HK-2 (cell line): ENCODE results near the gene GRAMD2A.

Experiments
- DNase-seq: peaks from one replicate; pipeline ENCODE4 v3.0.0-alpha.2; 2018; ENCODE audit not compliant: unreplicated experiment

GRAMD2A gene

DNA sequence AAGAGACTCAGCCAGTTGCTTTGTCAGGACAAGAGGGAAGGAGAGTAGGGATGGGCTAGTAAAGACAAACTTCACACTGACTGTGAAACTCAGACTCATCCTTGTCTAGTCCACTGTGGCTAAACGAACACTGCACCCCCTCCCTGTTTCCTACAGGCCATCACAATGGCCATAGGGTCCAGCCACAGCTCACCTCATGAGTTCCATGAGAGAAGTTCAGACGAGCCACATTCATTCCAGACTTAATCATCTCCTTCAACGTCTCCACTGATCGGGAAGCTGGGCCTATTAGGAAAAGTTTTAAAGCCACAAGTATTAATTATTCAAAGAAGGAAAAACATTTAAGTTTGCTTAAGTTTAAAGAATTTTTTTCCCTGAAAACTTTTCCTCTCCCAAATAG lies 19.6 kb upstream of the GRAMD2A start:
- no peak for DNase-seq

DNA sequence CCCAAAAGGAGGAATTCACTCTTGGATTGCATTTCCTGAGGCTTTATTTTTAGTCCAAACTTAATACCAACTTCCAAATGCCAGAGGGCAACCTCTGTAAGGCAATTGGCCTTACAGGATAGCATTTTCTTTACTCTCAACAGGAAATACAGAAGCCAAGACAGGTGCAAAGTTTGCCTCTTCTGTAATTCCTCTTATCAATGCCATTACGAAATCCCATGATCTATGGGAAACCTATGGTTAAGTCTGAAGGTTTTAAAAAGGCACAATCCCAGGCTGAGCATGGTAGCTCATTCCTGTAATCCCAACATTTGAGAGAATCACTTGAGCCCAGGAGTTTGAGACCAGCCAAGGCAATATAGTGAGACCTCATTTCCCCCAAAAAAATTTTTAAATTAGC lies 18.5 kb upstream of the GRAMD2A start:
- DNase-seq = no peak

DNA sequence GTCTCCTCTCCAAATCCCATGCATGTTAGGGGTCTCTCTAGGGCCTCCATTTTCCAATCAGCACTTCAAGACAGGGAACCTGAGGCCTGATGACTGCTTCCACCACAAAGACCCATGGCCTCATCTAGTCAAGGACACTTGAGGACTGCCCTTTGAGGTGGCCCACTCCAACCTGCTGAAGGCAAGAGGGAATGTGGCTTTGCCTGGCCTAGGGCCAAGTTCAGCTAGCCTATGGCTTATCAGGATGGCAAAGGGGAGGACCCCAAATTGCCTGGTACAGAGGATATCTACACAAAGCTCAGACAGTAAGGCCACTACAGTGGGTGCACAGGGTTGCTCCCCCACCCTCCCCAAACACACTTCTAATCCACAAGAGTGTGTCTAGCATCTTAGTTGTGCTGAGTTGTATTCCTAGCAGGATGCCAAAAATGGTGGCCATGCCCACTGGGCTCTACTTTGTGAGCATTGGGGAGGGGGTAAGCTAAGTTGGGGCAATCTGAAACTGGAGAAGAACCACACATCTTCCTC lies 10.0 kb upstream of the GRAMD2A start:
- no peak for DNase-seq

DNA sequence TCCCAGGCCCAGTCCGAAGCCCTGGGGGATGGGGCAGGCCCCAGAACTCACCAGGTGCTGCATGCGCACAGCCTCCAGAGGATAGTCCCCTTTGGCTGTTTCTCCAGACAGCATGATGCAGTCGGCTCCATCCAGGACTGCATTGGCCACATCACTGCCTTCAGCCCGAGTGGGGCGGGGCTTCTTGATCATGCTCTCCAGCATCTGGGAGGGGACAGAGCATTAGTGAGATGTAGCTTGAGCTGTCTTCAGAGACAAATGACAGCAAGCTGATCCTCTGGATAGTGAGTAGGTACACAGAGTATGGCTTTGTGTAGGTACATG lies 9.1 kb upstream of the GRAMD2A start:
- no peak for DNase-seq

DNA sequence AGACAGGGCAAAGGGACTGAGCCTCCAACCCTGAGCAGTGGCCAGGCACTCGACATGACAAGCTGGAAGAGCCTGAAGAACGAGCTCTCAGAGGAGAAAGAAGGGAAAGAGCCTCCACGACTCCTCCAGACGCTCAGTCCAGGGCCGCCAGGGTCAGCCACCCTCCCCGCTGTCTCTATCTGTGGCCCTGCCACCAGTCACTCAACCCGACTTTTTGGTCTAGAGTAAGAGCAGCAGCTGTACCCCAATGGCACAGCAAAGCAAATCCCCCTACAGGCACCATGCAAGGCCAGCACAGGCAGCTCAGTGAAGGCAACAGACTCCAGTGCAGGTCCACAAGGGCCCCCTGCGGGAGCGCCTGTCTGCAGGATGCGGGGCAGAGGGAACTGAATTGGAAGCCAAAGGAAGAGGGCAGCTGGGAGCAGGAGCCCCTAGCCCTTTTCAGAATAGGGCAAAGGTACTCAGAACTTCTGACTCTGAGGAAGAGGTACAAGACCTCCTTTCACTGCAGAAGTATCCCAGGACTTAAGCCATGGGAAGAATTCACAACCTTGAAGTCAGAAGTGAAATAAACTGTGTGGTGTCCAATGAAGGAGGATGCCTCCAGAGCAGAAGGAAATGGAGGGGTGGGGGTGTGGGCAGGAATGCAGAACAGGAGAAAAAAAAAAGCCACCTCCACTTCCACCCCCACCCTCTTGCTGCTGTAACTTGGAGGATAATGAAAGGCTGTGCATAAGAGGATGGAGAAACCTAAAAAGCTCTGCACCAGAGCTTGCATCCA lies 8.5 kb upstream of the GRAMD2A start:
- no peak for DNase-seq

DNA sequence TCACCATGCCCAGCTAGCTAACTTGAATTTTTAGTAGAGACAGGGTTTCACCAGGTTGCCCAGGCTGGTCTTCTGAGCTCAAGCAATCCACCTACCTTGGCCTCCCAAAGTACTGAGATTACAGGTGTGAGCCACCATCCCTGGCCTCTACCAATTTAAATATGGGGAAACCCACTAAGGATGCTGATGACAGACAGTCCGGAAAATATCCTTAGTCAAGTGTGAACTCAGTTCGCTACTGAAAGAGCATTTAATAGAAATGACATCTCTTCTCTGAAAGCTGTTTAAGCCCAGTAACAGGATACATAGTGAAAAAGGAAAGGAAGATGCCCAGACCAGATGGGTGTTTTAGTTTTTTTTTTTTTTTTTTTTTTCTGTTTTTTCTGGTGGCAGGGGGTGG lies 7.7 kb upstream of the GRAMD2A start:
- no peak for DNase-seq

DNA sequence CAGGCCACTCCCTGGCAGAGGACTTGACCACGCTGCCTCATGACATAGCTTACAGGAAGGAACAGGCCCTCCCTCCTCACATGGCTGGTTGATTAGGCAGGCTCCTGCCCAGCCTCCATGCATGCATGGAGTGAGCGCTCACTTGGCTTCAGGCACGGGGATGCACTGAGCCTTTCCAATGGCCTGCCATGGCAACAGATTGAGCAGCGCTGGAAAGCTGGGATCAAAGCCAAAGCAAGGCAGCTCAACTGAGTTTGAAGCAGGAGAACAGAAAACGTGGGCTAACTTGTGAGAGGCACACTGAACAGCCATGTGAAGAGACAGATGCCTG lies 5.9 kb upstream of the GRAMD2A start:
- DNase-seq = peak; percentile 71

DNA sequence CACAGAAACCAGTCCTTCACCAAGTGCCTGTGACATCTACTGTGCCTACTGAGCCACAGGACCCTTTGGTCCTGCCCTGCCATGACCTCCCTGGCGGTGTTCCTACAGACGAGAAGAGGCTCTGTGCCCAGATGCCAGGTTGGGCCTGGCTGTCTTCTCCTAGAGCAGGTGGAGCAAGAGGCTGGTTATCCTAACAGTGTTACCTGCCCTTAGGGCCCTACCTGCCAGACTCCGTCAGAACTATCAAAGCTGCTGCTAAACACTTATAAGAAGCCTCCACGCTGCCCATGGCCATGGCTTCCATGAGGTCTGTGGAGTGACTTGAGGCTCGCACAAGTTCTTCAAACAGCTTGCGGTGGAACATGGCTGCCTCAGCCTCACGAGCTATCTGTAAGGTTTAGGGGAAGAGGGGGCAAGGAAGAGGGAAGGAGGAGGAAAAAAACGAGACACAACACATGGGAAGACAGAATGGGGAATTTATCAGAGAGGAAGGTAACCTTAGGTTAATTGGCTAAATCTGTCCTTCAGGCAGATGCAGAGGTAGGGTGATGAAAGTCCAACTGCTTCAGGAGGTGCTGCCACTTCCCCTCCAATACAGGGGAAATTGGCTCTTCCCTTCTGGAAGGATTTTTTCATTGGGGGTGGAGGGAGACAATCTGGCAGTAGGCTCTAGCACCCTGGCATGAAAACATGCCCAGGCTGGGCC lies 5.4 kb upstream of the GRAMD2A start:
- DNase-seq = no peak

DNA sequence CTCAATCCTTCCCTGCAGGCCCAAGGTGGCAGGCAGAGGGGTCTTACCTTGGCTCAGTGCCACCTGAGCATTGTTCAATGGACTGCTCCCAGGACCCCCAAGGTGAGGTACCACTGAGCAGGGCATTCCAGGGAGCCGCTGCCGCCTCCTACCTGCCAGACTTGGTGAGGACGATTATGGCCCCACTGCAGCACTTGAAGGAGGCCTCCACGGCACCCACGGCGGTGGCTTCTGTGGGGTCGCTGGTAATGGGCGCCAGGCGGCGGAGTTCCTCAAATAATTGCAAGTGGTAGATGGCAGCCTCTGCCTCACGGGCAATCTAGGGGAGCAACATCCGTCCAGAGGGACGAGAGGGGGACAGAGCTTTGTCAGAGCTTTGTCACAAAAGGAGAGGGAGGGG lies 4.7 kb upstream of the GRAMD2A start:
- no peak for DNase-seq

DNA sequence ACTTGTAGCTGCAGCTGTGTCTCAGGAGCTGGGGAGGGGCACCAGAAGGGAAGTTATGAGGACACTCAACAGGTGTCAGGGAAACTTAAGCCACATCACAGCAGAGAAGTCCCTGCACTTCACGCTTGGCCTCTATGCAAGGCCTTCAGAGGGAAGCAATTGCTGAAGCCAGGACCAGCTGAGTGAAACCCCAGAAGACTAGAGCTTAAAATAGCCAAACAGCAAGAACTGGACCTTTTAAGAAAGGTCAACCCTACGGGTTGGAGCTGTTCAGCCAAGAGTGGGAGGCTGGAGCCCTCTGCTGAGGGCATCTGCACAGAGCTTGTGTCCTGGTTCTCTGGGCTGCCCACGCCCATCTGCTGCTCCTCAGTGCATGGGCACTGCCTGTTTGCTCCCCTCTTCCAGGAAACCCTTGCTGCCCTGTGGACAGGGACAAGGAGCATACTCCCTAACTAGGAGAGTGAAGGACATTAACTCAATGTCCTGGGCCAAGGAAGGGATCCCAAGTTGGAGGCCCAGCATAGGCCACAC lies 3.9 kb upstream of the GRAMD2A start:
- no peak for DNase-seq

DNA sequence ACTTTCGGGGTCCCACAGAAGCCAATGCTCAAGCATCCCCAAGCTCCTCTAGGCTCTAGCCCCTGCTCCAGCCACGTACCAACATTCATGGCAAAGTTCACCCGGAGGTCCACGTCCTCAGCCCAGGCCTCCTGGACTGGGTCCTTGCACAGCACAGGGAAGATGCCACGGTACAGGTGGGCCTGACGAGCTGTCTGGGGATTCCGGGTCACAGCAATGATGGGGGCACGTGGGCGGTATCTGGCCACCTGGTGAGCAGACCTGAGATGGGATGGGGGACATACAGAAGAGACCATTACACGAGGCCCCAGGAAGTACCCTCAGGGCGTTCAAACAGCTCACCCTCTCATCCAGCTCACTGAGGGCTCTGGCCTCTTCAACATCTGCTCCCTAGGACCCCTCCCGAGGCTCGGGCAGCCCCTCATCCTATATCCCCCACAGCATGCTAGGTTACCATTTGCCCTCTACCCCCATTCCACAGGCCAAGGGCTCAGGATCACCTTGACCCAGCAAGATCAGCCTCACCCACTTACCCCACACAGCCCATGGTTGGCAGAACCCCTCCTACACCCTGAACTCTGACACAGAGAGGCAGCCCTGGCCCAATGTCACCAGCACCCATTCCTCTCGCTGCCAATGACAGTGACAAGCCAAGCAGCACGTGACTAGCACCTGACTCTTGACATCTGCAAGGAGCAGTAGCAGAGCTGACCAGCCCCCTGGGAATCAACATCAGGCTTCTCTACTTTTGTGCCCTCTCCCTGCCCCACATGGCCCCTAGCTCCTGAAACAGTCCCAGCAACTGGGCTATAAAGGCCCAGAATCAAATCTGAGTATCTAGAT lies 3.0 kb upstream of the GRAMD2A start:
- no peak for DNase-seq

DNA sequence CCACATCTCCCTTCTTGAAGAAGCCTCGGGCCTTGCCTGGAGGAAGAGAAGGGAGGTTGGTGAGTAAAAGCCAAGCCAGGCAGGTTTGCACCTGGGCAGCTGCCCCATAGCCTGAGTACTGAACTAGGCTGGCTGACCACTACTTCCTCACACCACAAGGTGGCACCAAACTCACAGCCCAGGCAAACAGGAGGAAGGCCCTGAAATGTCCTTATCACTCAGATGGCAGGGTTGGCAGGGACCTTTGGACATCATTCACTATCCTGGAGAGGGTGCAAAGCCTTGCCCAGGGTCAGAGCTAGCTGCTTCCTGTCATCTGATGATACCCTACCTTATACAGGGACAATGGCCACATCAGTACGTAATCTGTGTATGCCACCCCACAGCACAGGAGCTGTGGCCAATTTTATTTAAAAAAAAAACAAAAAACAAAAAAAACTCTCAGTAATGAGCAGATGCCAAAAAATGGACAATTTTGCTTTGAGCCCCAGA lies 2.2 kb upstream of the GRAMD2A start:
- peak; percentile 70 for DNase-seq

DNA sequence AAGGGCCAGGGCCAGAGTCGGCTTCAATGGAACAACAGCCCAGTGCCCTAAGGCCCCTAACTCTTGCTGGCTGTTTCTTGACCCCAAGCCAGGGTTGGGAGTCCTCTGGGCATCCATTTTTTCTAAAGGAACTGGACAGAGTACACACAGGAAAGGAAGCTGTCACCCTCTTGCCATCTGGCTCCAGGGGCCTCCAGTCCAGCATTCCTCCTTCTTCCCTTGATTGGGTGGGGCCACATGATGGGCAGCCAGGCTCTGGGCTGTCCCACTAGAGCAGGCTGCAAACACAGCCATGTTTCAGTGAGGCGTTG lies 1.6 kb upstream of the GRAMD2A start:
- no peak for DNase-seq

DNA sequence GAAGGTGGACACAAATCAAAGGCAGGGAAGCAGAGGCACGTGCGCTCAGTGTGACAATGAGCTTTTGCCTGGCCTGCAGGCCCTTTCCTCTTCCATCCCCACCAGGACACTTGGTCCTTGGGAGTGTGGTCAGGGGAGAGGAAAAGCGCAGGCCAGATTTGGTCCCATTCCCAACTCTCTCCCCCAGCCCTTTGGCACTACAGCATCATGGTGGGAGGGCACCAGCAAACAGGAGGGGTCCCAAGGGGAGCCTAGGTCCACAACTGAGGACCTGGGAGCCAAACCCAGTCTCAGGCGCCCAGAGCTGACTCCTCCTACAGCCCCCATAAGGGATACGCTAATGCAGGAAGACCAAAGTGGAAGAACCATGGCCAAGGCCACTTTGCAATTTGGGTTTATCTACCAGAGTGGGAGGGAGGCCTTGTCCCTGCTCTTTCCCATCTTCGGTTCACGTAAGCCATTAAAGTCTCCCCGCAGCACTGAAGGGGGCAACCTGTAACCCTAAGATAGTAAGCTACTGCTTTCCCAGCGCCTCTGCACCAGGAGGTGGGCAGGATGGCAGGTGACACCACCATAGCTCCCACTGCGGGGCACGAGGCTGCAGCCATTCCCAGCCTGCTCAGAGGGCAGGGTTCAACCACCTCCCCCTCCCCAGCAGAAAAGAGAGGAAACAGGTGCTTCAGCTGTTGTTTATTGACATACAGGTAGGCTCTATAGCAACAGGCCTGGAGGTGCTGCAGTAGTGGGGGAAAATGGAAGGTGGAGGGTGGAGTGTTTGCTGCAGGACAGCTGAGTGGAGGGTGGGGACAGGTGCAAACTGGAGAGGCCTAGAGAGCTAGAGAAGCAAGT lies 993 bp upstream of the GRAMD2A start:
- no peak for DNase-seq

DNA sequence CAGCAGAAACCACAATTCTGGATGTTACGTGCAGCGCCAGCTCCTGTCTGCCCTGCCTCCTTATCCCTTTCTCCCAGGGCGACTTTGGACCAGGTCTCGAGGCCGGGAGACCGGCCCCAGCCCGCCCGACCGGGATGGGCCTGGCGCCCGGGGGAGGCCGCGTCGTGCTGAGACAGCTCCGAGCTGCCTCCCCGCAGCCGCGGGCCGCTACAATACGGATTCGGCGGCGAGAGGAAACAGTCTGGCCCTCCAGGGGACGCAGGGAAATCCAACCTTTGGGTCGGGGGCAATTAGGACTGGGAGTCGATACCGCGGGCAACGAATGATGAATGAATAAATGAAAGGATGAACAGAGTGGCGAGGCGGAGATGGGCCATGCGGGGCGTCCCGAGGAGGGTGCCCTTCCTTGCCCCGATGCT lies 537 bp downstream of the GRAMD2A start:
- no peak for DNase-seq

DNA sequence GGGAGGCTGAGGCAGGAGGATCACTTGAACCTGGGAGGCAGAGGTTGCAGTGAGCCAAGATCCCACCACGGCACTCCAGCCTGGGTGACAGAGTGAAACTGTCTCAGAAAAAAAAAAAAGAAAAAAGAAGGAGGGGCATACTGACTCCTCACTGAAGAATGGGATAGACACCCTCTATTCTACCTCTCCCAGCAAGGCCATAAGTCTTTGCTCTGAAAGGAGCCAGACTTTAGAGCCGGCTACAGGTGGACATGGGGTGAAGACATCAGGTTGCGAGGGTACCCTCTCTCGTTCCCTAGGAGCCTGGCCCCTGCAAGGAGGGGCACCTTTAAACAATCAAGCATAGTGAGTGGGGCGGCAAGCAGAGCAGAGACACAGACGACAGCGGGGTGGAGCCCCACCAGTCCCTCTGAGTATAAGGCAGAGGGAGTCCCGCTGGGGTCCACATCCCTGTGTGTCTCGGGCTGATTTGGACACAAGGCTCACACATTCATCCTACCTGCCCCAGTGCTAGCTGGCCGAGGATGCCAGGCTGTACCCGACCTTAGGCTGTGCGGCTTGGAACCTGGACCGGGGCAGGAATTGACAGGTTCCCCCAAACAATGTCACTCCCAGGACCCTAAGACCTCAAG lies 1.1 kb downstream of the GRAMD2A start:
- no peak for DNase-seq

DNA sequence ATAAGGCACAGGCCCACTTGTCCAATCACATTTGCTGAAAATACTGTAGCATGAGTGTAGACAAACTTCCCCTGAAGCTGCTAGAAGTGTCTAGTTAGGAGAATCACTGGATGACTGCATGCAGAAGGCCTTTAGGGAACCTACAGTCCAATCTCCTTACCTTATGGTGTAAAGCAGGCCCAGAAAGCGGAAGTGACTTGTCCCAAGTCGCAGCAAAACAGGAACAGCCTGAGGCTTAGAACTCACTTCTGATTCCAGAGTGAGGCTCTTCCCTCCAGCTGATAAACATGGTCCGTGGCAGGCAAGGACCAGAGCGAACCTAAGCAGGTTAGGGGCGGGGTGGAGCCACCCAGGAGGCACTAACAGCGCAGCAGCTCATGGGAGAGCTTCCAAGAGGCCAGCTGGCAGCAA lies 2.5 kb downstream of the GRAMD2A start:
- DNase-seq = no peak

DNA sequence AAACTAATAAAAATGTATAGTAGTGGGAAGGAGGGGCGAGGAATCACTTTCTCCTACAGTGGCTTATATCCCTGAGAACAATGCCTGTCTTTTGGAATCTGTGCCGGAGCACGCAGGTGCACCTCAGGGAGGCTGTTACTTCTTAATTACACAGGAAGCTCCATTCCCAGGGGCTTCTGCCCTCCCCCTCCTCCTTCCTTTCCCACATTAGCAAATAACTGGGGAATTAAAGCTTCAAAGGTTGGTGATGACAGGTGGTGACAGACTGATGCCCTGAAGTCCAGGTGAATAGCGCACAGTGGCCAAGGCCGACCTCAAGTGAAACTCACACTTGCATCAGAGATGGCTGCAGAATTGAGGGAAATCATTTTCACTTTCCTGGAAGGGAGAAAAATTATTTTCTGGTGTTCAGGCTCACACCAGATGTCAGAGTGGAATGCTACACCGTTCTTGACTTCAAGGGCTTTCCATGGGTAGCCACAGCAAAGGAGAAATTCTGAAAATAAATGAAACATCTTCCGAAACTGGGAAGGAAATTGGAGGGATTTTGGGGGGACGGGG lies 3.7 kb downstream of the GRAMD2A start:
- DNase-seq = no peak

DNA sequence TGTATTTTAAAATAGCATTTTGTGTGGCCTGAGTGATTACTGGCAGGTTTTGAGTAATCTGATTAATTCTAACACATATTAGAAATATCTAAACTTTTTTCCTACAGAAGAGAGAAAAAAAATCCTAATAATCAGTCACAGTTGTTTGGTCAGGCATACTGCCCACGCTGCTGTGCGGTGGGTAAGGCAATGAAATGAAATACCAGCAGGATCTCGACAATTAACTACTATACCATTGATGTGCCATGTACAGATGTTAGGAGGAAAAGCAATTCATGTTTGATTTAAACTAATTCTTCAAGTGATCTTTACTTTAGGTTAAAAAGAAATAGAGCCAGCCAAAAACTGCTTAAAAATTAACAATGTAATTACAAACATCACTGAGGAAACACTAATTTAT lies 5.2 kb downstream of the GRAMD2A start:
- no peak for DNase-seq

DNA sequence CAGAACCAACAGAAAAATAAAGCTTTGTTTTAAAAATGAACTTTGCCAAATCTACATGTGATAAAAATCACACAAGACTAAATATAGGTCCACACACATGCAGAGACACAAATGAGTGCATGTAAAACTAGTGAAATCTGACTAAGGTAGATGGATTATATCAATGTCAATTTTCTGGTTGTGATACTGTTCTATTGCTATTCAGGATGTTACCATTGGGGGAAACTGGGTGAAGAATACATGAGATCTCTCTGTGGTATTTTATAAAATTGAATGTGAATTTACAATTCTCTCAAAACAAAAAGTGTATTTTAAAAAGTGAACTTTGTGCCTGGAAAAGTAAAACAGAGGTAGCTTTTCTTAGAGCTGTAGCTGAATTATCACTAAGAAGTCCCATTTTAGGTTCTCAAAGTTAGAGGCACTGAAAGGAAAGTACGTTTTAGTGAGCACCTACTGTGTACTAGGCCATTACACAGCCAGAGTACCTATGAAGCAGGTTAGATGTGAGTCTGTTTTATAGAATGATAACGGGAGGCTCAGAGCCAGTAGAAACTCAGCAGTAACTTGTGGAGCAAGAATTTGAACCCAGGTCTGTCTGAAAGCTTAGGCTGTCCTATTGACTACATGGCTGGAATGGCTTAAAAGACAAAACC lies 8.2 kb downstream of the GRAMD2A start:
- DNase-seq = no peak
